Ishikawa (cell line): Measurements from ENCODE around the gene RPUSD1.

Source experiments
- CEBPB ChIP-seq: IDR thresholded peaks from 2 replicates; pipeline ENCODE4 v1.6.1; 2012
- CREB1 ChIP-seq: IDR thresholded peaks from 2 replicates; pipeline ENCODE4 v1.6.1; 2012; ENCODE audit warnings: low read depth
- EGR1 ChIP-seq: IDR thresholded peaks from 2 replicates; pipeline ENCODE4 v1.6.1; 2012
- EP300 ChIP-seq: IDR thresholded peaks from 2 replicates; pipeline ENCODE4 v1.6.1; 2012; ENCODE audit warnings: borderline replicate concordance
- FOXM1 ChIP-seq: IDR thresholded peaks from 2 replicates; pipeline ENCODE4 v1.6.1; 2012; ENCODE audit warnings: low read depth, borderline replicate concordance
- MAX ChIP-seq: IDR thresholded peaks from 2 replicates; pipeline ENCODE4 v1.6.1; 2012
- NFIC ChIP-seq: IDR thresholded peaks from 2 replicates; pipeline ENCODE4 v1.6.1; 2012
- RAD21 ChIP-seq: IDR thresholded peaks from 2 replicates; pipeline ENCODE4 v1.6.1; 2012; ENCODE audit warnings: low read depth
- REST ChIP-seq: IDR thresholded peaks from 2 replicates; pipeline ENCODE4 v1.6.1; 2012; ENCODE audit warnings: low read depth, mild to moderate bottlenecking
- TAF1 ChIP-seq: IDR thresholded peaks from 2 replicates; pipeline ENCODE4 v1.6.1; 2012; ENCODE audit warnings: low read depth, mild to moderate bottlenecking
- TCF12 ChIP-seq: IDR thresholded peaks from 2 replicates; pipeline ENCODE4 v1.6.1; 2012; ENCODE audit warnings: low read depth
- TEAD4 ChIP-seq: IDR thresholded peaks from 2 replicates; pipeline ENCODE4 v1.6.1; 2012
- USF1 ChIP-seq: IDR thresholded peaks from 2 replicates; pipeline ENCODE4 v1.6.1; 2012
- YY1 ChIP-seq: IDR thresholded peaks from 2 replicates; pipeline ENCODE4 v1.6.1; 2012; ENCODE audit warnings: low read depth
- ZBTB7A ChIP-seq: IDR thresholded peaks from 2 replicates; pipeline ENCODE4 v1.6.1; 2012; ENCODE audit warnings: low read depth

Gene RPUSD1

GRCh38 chr16:828891-829290 is 40.7 kb upstream of the RPUSD1 start:
- TF ChIP-seq REST (no peak), EGR1 (no peak), TCF12 (no peak), USF1 (no peak), NFIC (no peak), MAX (no peak), CREB1 (no peak), EP300 (no peak), TEAD4 (no peak), ZBTB7A (no peak), TAF1 (no peak), RAD21 (no peak), YY1 (no peak), CEBPB (no peak)

- no peak for TF ChIP-seq NFIC
- no peak for TF ChIP-seq ZBTB7A
- no peak for TF ChIP-seq EGR1
- no peak for TF ChIP-seq TCF12
- TF ChIP-seq TAF1 = no peak
- TF ChIP-seq USF1 = no peak
- TF ChIP-seq MAX = no peak
- no peak for TF ChIP-seq RAD21
- TF ChIP-seq FOXM1 = no peak
- no peak for TF ChIP-seq CREB1
- TF ChIP-seq REST = no peak
- no peak for TF ChIP-seq YY1
- TF ChIP-seq CEBPB = no peak
- TF ChIP-seq EP300 = no peak
- TF ChIP-seq TEAD4 = no peak
These were observed 39.3 kb upstream of the RPUSD1 start for GRCh38 chr16:827513-827912.

- no peak for TF ChIP-seq USF1
- no peak for TF ChIP-seq CREB1
- TF ChIP-seq TCF12 = no peak
- TF ChIP-seq RAD21 = no peak
- TF ChIP-seq MAX = no peak
- no peak for TF ChIP-seq EP300
- TF ChIP-seq ZBTB7A = no peak
- TF ChIP-seq EGR1 = no peak
- TF ChIP-seq TEAD4 = no peak
- no peak for TF ChIP-seq CEBPB
- no peak for TF ChIP-seq TAF1
- TF ChIP-seq YY1 = no peak
- no peak for TF ChIP-seq REST
- TF ChIP-seq FOXM1 = no peak
- TF ChIP-seq NFIC = no peak
These were observed 37.3 kb upstream of the RPUSD1 start for GRCh38 chr16:825341-826061.

- TF ChIP-seq YY1 = no peak
- TF ChIP-seq TAF1 = no peak
- no peak for TF ChIP-seq REST
- TF ChIP-seq FOXM1 = no peak
- TF ChIP-seq CREB1 = no peak
- no peak for TF ChIP-seq EP300
- TF ChIP-seq CEBPB = no peak
- no peak for TF ChIP-seq MAX
- TF ChIP-seq NFIC = no peak
- no peak for TF ChIP-seq TEAD4
- no peak for TF ChIP-seq EGR1
- TF ChIP-seq ZBTB7A = no peak
- TF ChIP-seq USF1 = no peak
- no peak for TF ChIP-seq TCF12
- no peak for TF ChIP-seq RAD21
These were observed 36.4 kb upstream of the RPUSD1 start for GRCh38 chr16:824601-825000.
